ENCODE data around the gene C6orf136.
A peak's percentile ranks its signal among the peaks of the same experiment; 100 is the strongest.

C6orf136 gene

DNA sequence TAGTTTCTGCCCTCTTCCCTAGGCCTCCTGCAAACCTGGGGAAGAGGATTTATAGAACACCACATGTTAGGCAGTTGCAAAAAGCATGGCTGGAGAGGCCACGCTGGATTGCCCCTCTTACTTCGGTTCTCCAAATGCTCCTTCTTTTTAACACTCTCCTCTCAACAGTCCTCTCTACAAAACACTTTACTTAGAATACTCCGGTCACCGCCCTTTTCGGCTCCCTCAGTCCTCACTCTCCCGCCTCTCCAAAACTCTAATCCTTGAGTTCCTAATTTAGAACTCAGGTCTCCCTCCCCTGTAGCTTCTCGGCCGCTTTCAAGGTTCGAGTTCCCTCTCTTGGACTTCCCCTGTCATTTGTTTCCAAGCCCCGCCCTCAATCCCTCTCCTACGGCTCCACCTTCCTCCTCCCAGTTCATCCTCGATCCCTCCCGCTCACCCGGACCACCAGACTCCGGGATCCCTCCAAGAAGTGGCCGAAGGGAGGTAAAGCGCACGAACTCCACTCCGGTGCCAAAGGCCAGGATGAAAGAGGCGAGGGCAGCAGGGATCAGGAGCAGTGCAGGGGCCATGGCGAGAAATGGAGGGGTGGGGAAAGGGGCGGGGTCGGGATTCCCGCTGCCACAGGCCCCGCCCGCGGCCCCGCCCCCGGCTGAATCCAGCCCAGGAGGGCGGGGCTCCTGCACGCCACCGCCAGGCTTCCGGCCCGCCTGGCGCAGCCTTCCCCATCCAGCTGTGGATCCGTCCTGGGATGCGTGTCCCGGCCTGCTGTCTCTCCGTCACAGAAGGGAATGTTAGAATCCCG, 43.7 kb downstream of the C6orf136 start, which contains the start of gene NRM:
TSS of gene NRM (minus strand) at position 582 of the 805 bp plus-strand sequence. CDS start at position 572, 10 bp downstream.
- Histone ChIP-seq H3K4me3 (ENCODE audit: low read depth, low read length) (peak within 1 kb of the TSS; percentile 95), H3K4me1 (ENCODE audit: control insufficient read depth, insufficient read depth, low read length) (peaks cover 29% of the 10 kb centered on the region)

DNA sequence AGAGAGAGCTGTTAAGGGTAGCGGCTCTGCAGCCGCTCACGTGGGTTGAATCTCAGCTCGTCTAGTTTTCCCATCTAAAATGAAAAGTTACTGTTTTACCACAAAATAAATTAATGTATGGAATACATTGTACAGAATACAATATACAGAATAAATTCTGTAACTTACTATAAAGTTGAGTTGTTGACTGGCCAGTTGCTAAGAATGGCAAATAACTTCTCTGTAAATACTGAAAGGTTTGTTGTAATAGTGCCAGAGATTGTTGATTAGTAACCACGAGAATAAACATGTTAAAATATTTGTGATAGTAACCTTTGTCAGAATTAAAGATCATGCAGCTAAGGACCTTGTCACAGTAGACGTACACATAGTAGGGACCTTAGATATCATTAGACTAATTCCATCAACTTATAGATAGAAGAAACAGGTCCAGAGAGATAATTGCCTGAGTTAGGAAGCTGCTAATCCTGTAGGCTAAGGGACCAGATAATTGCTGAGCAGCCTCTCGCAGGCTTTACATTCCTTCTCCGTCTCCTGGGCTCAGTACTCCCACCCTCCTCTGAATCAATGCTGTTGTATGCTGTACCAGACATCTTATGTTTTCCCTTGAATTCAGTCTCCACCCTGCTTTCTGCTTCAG, 44.4 kb downstream of the C6orf136 start:
- Histone ChIP-seq H3K27me3 (ENCODE audit: control insufficient read depth, insufficient read depth, low read length) (no peaks in the 10 kb centered on the region), H3K36me3 (ENCODE audit: control insufficient read depth, insufficient read depth, low read length) (no peaks in the 10 kb centered on the region), H3K9ac (ENCODE audit: low read length) (no peak overlapping the region), H3K4me3 (ENCODE audit: low read depth, low read length) (peak overlapping the region; percentile 95), H3K9me3 (ENCODE audit: control insufficient read depth, insufficient read depth, low read depth, low read length) (no peaks in the 10 kb centered on the region), H3K27ac (ENCODE audit: low read depth, low read length) (no peak overlapping the region), H3K4me1 (ENCODE audit: control insufficient read depth, insufficient read depth, low read length) (peaks cover 23% of the 10 kb centered on the region)

More for the DNA sequence above, 43.7 kb downstream of the C6orf136 start, which contains the start of gene NRM:
- H3K9me3 ChIP-seq (ENCODE audit: control insufficient read depth, insufficient read depth, low read depth, low read length) = no peaks in the 10 kb centered on the region
- H3K9ac ChIP-seq (ENCODE audit: low read length) = peak within 1 kb of the TSS; percentile 79
- H3K27me3 ChIP-seq (ENCODE audit: control insufficient read depth, insufficient read depth, low read length) = no peaks in the 10 kb centered on the region
- H3K36me3 ChIP-seq (ENCODE audit: control insufficient read depth, insufficient read depth, low read length) = no peaks in the 10 kb centered on the region
- peak within 1 kb of the TSS; percentile 32; the same call in 1 of the 2 replicates for H3K27ac ChIP-seq (ENCODE audit: low read depth, low read length)

DNA sequence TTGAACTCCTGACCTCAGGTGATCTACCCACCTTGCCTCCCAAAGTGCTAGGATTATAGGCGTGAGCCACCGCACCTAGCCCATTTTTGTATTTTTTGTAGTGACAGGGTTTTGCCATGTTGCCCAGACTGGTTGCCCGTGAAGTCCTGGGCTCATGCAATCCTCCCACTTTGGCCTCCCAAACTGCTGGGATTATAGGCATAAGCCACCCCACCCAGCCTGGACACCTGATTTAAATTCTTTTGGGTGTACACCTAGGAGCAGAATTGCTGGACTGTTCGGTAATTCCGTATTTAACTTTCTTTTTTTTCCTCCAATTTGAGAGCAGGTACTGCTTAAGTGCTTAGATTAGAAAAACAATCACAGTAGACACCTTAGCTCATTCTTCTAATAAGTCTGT, 49.5 kb downstream of the C6orf136 start:
- Histone ChIP-seq H3K4me3 (ENCODE audit: low read depth, low read length) (no peak overlapping the region), H3K36me3 (ENCODE audit: control insufficient read depth, insufficient read depth, low read length) (peaks cover 23% of the 10 kb centered on the region), H3K4me1 (ENCODE audit: control insufficient read depth, insufficient read depth, low read length) (peaks cover 3% of the 10 kb centered on the region; the same call in 1 of the 2 replicates), H3K9ac (ENCODE audit: low read length) (no peak overlapping the region), H3K9me3 (ENCODE audit: control insufficient read depth, insufficient read depth, low read depth, low read length) (no peaks in the 10 kb centered on the region), H3K27ac (ENCODE audit: low read depth, low read length) (no peak overlapping the region), H3K27me3 (ENCODE audit: control insufficient read depth, insufficient read depth, low read length) (no peaks in the 10 kb centered on the region)

DNA sequence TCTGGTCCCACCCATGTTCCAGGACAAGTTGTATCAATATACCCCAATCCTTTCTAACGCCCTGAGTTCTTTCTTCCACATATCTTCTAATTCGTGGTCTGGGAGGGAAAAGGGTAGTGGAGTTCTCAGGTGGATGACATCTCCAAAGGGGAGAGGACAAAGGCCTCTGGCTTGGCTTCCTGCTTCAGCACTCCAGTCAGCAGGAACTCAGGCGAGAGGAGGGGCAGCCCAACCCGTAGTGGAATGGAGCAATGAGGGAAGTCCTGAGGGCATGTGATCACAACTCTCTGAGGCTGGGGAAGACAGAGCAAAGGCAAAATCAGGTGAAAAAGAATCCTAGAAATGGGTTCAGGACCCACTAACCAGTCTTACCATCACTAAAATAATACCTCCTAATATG, 53.4 kb downstream of the C6orf136 start:
- Histone ChIP-seq H3K36me3 (ENCODE audit: control insufficient read depth, insufficient read depth, low read length) (peaks cover 58% of the 10 kb centered on the region), H3K4me3 (ENCODE audit: low read depth, low read length) (no peak overlapping the region), H3K27me3 (ENCODE audit: control insufficient read depth, insufficient read depth, low read length) (no peaks in the 10 kb centered on the region), H3K4me1 (ENCODE audit: control insufficient read depth, insufficient read depth, low read length) (no peaks in the 10 kb centered on the region; the same call in 1 of the 2 replicates), H3K9me3 (ENCODE audit: control insufficient read depth, insufficient read depth, low read depth, low read length) (no peaks in the 10 kb centered on the region), H3K27ac (ENCODE audit: low read depth, low read length) (no peak overlapping the region), H3K9ac (ENCODE audit: low read length) (no peak overlapping the region)
